ENCODE measurements around the gene ZSCAN21. TPM values are rescaled to one million over a fixed set of nuclear protein-coding genes. Genes with fewer than 3 reads are reported as not detected.

The ZSCAN21 gene
- total and polyA plus RNA-seq, 12 donors: 10.0 to 22.7 (median 13.6) TPM

- 80 to 89% (median 86%) methylated on average over 14 to 17 of the region's 17 CpGs for WGBS, 4 donors
- no peak overlapping the region for H3K4me3 ChIP-seq
- peaks cover 0 to 38% of the 10 kb centered on the region in 2 donors for H3K36me3 ChIP-seq (replicated peaks in 1 of 2)
- no peaks in the 10 kb centered on the region for H3K9me3 ChIP-seq (replicated peaks in 1 of 3)
- H3K4me1 ChIP-seq (replicated peaks in 1 of 2): peaks cover 13 to 14% of the 10 kb centered on the region in 2 donors
- intact Hi-C loops (cut with DNase I): no loop called here
- DNase-seq: no peak
- H3K27me3 ChIP-seq: no peaks in the 10 kb centered on the region
- no peak overlapping the region for H3K27ac ChIP-seq
- TF ChIP-seq POLR2A (IDR thresholded peaks at IDR 0.05) (no peak), CTCF (IDR thresholded peaks at IDR 0.05) (no peak)
These were observed 53.6 kb downstream of the ZSCAN21 start for GRCh38 chr7:100102950-100103840.

DNA sequence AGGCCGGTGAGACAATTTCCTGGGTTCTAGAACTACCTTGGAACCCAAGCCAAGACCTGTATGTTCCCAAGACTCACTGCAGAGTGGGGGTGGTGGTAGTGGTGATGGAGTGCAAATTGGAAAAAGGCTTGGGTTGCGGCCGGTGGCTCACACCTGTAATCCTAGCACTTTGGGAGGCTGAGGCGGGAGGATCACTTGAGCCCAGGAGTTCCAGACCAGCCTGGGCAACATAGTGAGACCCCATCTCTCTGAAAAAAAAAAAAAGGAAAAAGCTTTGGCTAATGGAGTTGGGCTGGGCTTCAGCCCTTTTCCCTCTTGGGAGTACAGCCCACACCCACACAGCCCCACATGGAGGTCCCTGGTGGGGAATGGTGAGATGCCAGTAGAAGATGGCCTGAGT is 56.0 kb downstream of the ZSCAN21 start:
- Histone ChIP-seq H3K4me3 (no peak overlapping the region), H3K9me3 (replicated peaks in 1 of 3) (no peaks in the 10 kb centered on the region), H3K27ac (no peak overlapping the region), H3K36me3 (replicated peaks in 1 of 2) (peaks cover 0 to 46% of the 10 kb centered on the region in 2 donors), H3K4me1 (replicated peaks in 1 of 2) (peaks cover 4 to 6% of the 10 kb centered on the region in 2 donors), H3K27me3 (no peaks in the 10 kb centered on the region)
- WGBS, 4 donors: 91 to 100% (median 94%) methylated on average over 3 to 4 of the region's 4 CpGs
- intact Hi-C loops (cut with DNase I): no loop called here
- TF ChIP-seq CTCF (IDR thresholded peaks at IDR 0.05): no peak
- no peak for TF ChIP-seq POLR2A (IDR thresholded peaks at IDR 0.05)
- no peak for DNase-seq

GRCh38 chr7:100106633-100107032 is 57.1 kb downstream of the ZSCAN21 start:
- DNase-seq: no peak
- Histone ChIP-seq H3K4me3 (no peak overlapping the region), H3K27ac (no peak overlapping the region), H3K9me3 (replicated peaks in 1 of 3) (no peaks in the 10 kb centered on the region), H3K27me3 (no peaks in the 10 kb centered on the region), H3K36me3 (replicated peaks in 1 of 2) (peaks cover 0 to 57% of the 10 kb centered on the region in 2 donors), H3K4me1 (replicated peaks in 1 of 2) (peaks cover 4 to 6% of the 10 kb centered on the region in 2 donors)
- intact Hi-C loops (cut with DNase I): no loop called here
- 81 to 89% (median 83%) methylated on average over 14 to 17 of the region's 17 CpGs for WGBS, 4 donors
- TF ChIP-seq CTCF (IDR thresholded peaks at IDR 0.05) (no peak), POLR2A (IDR thresholded peaks at IDR 0.05) (no peak)

GRCh38 chr7:100107125-100107737 is 57.7 kb downstream of the ZSCAN21 start:
- no peaks in the 10 kb centered on the region for H3K9me3 ChIP-seq (replicated peaks in 1 of 3)
- H3K36me3 ChIP-seq (replicated peaks in 1 of 2): peaks cover 0 to 63% of the 10 kb centered on the region in 2 donors
- no peaks in the 10 kb centered on the region for H3K27me3 ChIP-seq
- peaks cover 3 to 4% of the 10 kb centered on the region in 2 donors for H3K4me1 ChIP-seq (replicated peaks in 1 of 2)
- TF ChIP-seq POLR2A (IDR thresholded peaks at IDR 0.05) (no peak), CTCF (IDR thresholded peaks at IDR 0.05) (no peak)
- H3K4me3 ChIP-seq: no peak overlapping the region
- 82 to 91% (median 85%) methylated on average over 22 to 25 of the region's 25 CpGs for WGBS, 4 donors
- H3K27ac ChIP-seq: no peak overlapping the region
- intact Hi-C loops (cut with DNase I): no loop called here
- DNase-seq: no peak
